Neural progenitor cell (in vitro differentiated cells): ENCODE results near the gene SP110. TPM values are rescaled to one million over a fixed set of nuclear protein-coding genes. Genes with fewer than 3 reads are reported as not detected.

ENCODE experiments used
- DNase-seq: peaks from one replicate; pipeline ENCODE4 v3.0.0-alpha.2; 2016; ENCODE audit warnings: low spot score
- H2AFZ ChIP-seq: fragments of 200-600 bp; sonication (generic); replicated peaks from 2 replicates; pipeline ENCODE4 v1.6.1; 2016; ENCODE audit warnings: antibody characterized with exemption
- H3F3A ChIP-seq: fragments of 200-600 bp; sonication (generic); 2 replicates; pipeline ENCODE4 v1.6.1; 2016; ENCODE audit warnings: antibody characterized with exemption, low read depth
- H3K27ac ChIP-seq: fragments of 200-600 bp; sonication (generic); 2 replicates; pipeline ENCODE4 v1.5.1; 2016; ENCODE audit warnings: mild to moderate bottlenecking
- H3K27me3 ChIP-seq: fragments of 200-600 bp; sonication (generic); 2 replicates; pipeline ENCODE4 v1.6.1; 2016; ENCODE audit warnings: mild to moderate bottlenecking, moderate library complexity
- H3K36me3 ChIP-seq: fragments of 200-600 bp; sonication (generic); 2 replicates; pipeline ENCODE4 v1.5.1; 2016
- H3K4me1 ChIP-seq: fragments of 200-600 bp; sonication (generic); 2 replicates; pipeline ENCODE4 v1.6.1; 2016; ENCODE audit warnings: mixed run types
- H3K4me2 ChIP-seq: fragments of 200-600 bp; sonication (generic); 2 replicates; pipeline ENCODE4 v1.6.1; 2016
- H3K4me3 ChIP-seq: fragments of 200-600 bp; sonication (generic); 2 replicates; pipeline ENCODE4 v1.5.1; 2016
- H3K79me2 ChIP-seq: fragments of 200-600 bp; sonication (generic); 2 replicates; pipeline ENCODE4 v1.6.1; 2016; ENCODE audit warnings: low read depth
- H3K9ac ChIP-seq: fragments of 200-600 bp; sonication (generic); 2 replicates; pipeline ENCODE4 v1.6.1; 2016
- H3K9me3 ChIP-seq: fragments of 200-600 bp; sonication (generic); 2 replicates; pipeline ENCODE4 v1.5.1; 2016; ENCODE audit warnings: low read depth
- H4K20me1 ChIP-seq: fragments of 200-600 bp; sonication (generic); 2 replicates; pipeline ENCODE4 v1.6.1; 2016; ENCODE audit warnings: low read depth
- H3K27ac Mint-ChIP-seq: 3 replicates; pipeline ENCODE4 v1.8.0; 2021; ENCODE audit warnings: mixed read lengths
- H3K27me3 Mint-ChIP-seq: 2 replicates; pipeline ENCODE4 v1.8.0; 2022; ENCODE audit warnings: low read depth, mild to moderate bottlenecking, inconsistent platforms, moderate library complexity, mixed read lengths; ENCODE audit not compliant: insufficient read depth
- H3K36me3 Mint-ChIP-seq: 3 replicates; pipeline ENCODE4 v1.8.0; 2021; ENCODE audit warnings: mixed read lengths
- H3K4me1 Mint-ChIP-seq: 3 replicates; pipeline ENCODE4 v1.8.0; 2021; ENCODE audit warnings: mixed read lengths
- H3K4me3 Mint-ChIP-seq: 3 replicates; pipeline ENCODE4 v1.8.0; 2021; ENCODE audit warnings: mild to moderate bottlenecking, moderate library complexity, mixed read lengths
- H3K9me3 Mint-ChIP-seq: 3 replicates; pipeline ENCODE4 v1.8.0; 2020; ENCODE audit warnings: mixed read lengths
- CTCF ChIP-seq: fragments of 200-600 bp; sonication (generic); IDR thresholded peaks from 2 replicates; pipeline ENCODE4 v1.5.1; 2017; ENCODE audit warnings: antibody characterized with exemption, mild to moderate bottlenecking
- EZH2 ChIP-seq: fragments of 200-600 bp; sonication (generic); IDR thresholded peaks from 2 replicates; pipeline ENCODE4 v1.6.1; 2017; ENCODE audit warnings: antibody characterized with exemption, mild to moderate bottlenecking, moderate library complexity
- EZH2phosphoT487 ChIP-seq: fragments of 200-600 bp; sonication (generic); IDR thresholded peaks from 2 replicates; pipeline ENCODE4 v1.6.1; 2017; ENCODE audit warnings: antibody characterized with exemption
- total RNA-seq: library from RNA; depleted of rRNA; stranded (reverse); fragments of >200 nt; gene quantifications from 2 replicates; pipeline ENCODE4 v1.2.3, GENCODE V29; 2015; ENCODE audit warnings: low replicate concordance

SP110 gene
- total RNA-seq, 1 donor from 2014 or later = 1.3 TPM

- no peak overlapping the region for H3K4me3 Mint-ChIP-seq
- no peak overlapping the region for H3K27ac ChIP-seq
- peak overlapping the region; percentile 38 for H3K27ac Mint-ChIP-seq
- no peaks in the 10 kb centered on the region for H3K27me3 ChIP-seq
- no peaks in the 10 kb centered on the region for H4K20me1 ChIP-seq
- TF ChIP-seq EZH2 (no peak), CTCF (no peak), EZH2phosphoT487 (no peak)
- no peaks in the 10 kb centered on the region for H3K9me3 ChIP-seq
- no peaks in the 10 kb centered on the region for H3K36me3 ChIP-seq
- H3K79me2 ChIP-seq = no peaks in the 10 kb centered on the region
- no peaks in the 10 kb centered on the region for H3F3A ChIP-seq
- no peak overlapping the region for H3K9ac ChIP-seq
- H3K36me3 Mint-ChIP-seq = no peaks in the 10 kb centered on the region
- peaks cover 4% of the 10 kb centered on the region for H3K27me3 Mint-ChIP-seq
- H3K4me2 ChIP-seq = no peak overlapping the region
- no peaks in the 10 kb centered on the region for H3K4me1 ChIP-seq
- peak; percentile 8 for DNase-seq
- H3K4me3 ChIP-seq = no peak overlapping the region
- peaks cover 10% of the 10 kb centered on the region for H3K9me3 Mint-ChIP-seq
- H2AFZ ChIP-seq = peak overlapping the region; percentile 85
- H3K4me1 Mint-ChIP-seq = peaks cover 9% of the 10 kb centered on the region
Observed at GRCh38 chr2:230156782-230157699, 62.7 kb downstream of the SP110 start.

- Mint-ChIP-seq H3K4me1 (peaks cover 9% of the 10 kb centered on the region), H3K9me3 (peaks cover 9% of the 10 kb centered on the region), H3K4me3 (no peak overlapping the region), H3K27ac (peak overlapping the region; percentile 65), H3K36me3 (no peaks in the 10 kb centered on the region), H3K27me3 (peaks cover 7% of the 10 kb centered on the region)
- no peaks in the 10 kb centered on the region for H3K9me3 ChIP-seq
- no peak overlapping the region for H3K4me3 ChIP-seq
- no peak overlapping the region for H3K27ac ChIP-seq
- no peak overlapping the region for H3K4me2 ChIP-seq
- no peaks in the 10 kb centered on the region for H3K27me3 ChIP-seq
- no peaks in the 10 kb centered on the region for H3K4me1 ChIP-seq
- no peaks in the 10 kb centered on the region for H3F3A ChIP-seq
- TF ChIP-seq EZH2phosphoT487 = no peak
- no peak for TF ChIP-seq EZH2
- no peak for TF ChIP-seq CTCF
- H3K36me3 ChIP-seq = no peaks in the 10 kb centered on the region
- no peak for DNase-seq
- no peaks in the 10 kb centered on the region for H3K79me2 ChIP-seq
- H4K20me1 ChIP-seq = no peaks in the 10 kb centered on the region
- no peak overlapping the region for H2AFZ ChIP-seq
- no peak overlapping the region for H3K9ac ChIP-seq
Observed at GRCh38 chr2:230155359-230155758, 64.4 kb downstream of the SP110 start.

- H3K27ac ChIP-seq = no peak overlapping the region
- DNase-seq = peak; percentile 13
- no peak overlapping the region for H2AFZ ChIP-seq
- H3K4me1 Mint-ChIP-seq = peaks cover 9% of the 10 kb centered on the region
- no peak overlapping the region for H3K4me3 Mint-ChIP-seq
- no peaks in the 10 kb centered on the region for H3K36me3 ChIP-seq
- no peaks in the 10 kb centered on the region for H3K9me3 ChIP-seq
- TF ChIP-seq CTCF (no peak), EZH2 (no peak), EZH2phosphoT487 (no peak)
- no peaks in the 10 kb centered on the region for H3K36me3 Mint-ChIP-seq
- H3K9ac ChIP-seq = no peak overlapping the region
- H3K9me3 Mint-ChIP-seq = peaks cover 9% of the 10 kb centered on the region
- H3K27me3 Mint-ChIP-seq = peaks cover 7% of the 10 kb centered on the region
- no peaks in the 10 kb centered on the region for H3K27me3 ChIP-seq
- no peaks in the 10 kb centered on the region for H3K79me2 ChIP-seq
- no peaks in the 10 kb centered on the region for H4K20me1 ChIP-seq
- no peak overlapping the region for H3K4me3 ChIP-seq
- no peaks in the 10 kb centered on the region for H3F3A ChIP-seq
- no peak overlapping the region for H3K4me2 ChIP-seq
- peak overlapping the region; percentile 61 for H3K27ac Mint-ChIP-seq
- H3K4me1 ChIP-seq = no peaks in the 10 kb centered on the region
Observed at GRCh38 chr2:230153390-230153976, 66.3 kb downstream of the SP110 start.
